ENCODE results near the gene FAM107B.

Gene FAM107B

DNA sequence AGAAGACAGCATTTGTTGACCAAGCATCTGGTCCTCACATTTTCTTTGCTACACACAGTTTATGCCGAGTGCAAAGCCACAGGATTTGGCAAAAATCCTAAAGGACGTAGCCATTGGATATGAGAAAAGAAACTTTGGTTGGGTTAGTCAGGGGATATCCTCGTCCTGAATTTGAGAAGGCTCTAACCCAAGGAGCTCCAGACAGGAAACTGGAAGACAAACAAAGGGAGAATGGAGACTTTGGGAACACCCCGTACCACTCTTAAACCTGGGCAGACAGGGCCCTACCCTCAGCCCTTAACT, 297.3 kb downstream of the FAM107B start:
- DNase-seq = no peak

DNA sequence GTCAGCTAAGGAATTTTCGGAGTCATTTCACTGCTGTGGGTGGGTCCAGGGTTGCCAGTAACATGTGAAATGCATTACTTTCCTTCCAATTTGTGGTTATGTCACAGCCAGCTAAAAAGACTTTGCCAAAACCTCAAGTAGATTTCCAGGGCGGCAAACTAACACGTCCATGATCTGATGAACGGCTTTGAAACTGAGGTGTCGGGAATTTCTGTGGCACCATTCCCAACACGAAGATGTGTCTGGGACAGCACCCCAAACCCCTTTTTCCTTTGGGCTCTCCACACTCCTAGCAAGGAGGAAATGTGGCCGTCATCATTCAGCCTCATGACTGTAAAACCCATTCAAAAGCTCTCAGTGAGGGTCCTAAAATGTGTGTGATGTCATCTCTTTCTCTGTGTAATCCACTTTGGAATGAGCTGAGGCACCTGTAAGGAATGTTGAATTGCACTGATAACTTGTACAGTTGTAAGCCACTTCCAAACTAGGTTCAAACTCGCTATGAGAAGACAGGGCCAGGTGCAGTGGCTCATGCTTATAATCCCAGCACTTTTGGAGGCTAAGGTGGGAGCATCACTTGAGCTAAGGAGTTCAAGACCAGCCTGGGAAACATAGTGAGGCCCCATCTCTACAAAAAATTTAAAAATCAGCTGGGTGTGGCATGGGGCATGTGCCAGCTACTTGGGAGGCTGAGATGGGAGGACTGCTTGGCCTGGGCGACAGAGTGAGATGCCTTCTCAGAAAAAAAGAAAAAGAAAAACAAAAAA, 297.9 kb downstream of the FAM107B start:
- DNase-seq = no peak

DNA sequence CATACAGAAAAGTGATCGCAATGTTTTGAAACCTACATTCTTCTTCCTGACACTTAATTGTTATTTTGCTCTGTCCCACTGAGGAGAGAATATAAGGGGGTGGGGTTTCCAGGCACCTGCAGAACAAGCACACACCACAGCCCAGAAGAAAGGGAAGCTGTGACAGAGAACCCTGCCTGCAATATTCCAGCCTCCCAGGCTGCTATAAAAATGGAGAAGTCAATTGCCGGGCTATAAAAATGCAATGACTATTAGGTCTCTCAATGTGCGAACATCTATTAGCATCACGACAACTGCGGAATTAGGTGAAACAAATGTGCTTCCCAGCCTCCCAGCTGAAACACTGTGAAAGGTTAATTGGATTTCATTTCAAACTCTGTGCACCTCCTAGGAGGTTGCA, 298.7 kb downstream of the FAM107B start:
- DNase-seq = no peak

DNA sequence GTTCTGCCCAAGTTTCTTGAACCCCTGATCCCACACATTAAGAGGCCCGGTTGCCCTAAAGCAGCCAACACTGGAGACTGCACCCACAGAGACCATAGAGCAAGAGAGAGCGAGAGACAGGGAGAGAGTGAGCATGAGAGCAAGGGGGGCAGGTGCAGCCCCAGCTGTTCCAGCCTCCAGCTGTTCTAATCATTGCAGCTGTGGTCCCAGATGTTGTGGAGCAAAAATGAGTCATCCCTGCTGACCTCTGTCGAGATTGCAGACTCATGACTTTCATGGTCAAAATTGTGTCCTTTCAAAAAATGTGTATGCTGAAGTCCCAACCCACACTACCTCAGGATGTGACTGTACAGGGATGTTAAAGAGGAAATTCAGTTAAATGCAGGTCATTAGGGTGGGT, 300.0 kb downstream of the FAM107B start:
- no peak for DNase-seq

DNA sequence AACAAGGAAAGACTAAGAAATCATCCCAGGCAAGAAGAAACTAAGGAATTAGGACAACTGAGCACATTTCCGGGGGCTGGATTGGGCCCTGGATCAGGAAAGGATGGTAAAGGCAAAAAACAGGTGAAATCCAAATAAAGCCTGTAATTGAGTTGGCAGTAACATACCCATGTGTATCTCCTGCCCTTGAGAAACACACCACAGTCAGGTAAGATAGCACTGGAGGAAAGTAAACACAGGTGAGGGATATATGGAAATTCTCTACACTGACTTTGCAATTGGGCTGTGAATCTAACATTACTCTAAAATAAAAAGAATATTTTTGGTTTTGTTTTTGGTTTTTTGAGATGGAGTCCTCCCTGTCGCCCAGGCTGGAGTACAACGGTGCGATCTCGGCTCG, 303.8 kb downstream of the FAM107B start:
- no peak for DNase-seq

DNA sequence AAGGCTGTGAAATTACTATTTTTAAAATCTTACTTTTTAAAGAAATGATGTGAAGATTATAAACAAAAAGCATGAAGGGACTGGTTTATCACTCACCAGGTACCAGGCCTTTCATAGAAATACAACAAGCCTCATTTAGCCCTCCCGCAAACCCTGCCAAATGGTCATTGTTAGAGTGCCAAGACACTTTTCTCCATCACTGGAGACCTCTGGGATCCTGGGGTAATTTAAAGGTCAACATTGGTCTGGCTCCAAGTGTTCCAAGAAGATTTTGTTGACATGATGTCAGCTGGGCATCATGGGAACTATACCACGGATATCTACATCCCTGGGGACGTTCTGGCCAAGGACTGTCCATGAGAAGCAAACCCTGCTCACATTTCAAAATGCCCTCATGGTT, 306.0 kb downstream of the FAM107B start:
- no peak for DNase-seq

Data from stimulated activated CD4-positive, alpha-beta T cell treated with anti-CD3 and anti-CD28 coated beads, Interleukin-2, amount 100 ng/mL, for 24 hours (primary cell).